C4-2B (cell line): ENCODE results near the gene HAUS1.

ENCODE experiments used
- CTCF ChIP-seq: fragments of 450-650 bp; conservative IDR thresholded peaks from 2 replicates; pipeline ENCODE4 v1.5.1; 2017; ENCODE audit warnings: mild to moderate bottlenecking
- ZFX ChIP-seq: fragments of 450-650 bp; IDR thresholded peaks from 2 replicates; pipeline ENCODE4 v1.6.1; 2017

DNA sequence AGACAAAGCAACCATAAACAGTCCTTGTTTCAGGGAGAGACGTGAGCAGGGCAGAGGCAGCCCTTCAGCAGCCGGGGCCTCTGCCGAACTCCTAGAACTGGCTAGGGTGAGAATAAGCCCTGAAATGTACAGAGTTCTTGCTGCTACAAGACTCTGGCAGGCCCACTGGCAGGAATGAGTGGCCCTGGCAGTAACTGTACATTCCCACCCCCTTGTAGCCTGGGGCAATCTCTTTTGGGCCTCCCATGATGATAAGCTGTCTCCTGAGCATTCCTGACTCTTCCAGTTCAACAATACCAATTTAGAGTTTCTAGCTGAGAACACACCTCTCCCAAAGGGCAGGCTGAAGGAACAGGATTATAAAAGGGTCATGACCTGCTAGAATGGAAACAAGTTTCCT is 54.3 kb downstream of the HAUS1 start:
- TF ChIP-seq CTCF (no peak), ZFX (no peak)
